SK-N-MC (cell line): ENCODE measurements around the gene GRIA4.

Source experiments
- EZH2 ChIP-seq: fragments of 200-600 bp; sonication (generic); IDR thresholded peaks from one replicate; pipeline ENCODE4 v1.6.1; 2017; ENCODE audit warnings: antibody characterized with exemption
- FOXP2 ChIP-seq: optimal IDR thresholded peaks from 2 replicates; pipeline ENCODE3; 2011; ENCODE audit warnings: mild to moderate bottlenecking, moderate library complexity; ENCODE audit not compliant: insufficient read depth; ENCODE audit errors: extremely low read length, control extremely low read depth
- POLR2AphosphoS5 ChIP-seq: IDR thresholded peaks from 2 replicates; pipeline ENCODE4 v1.6.1; 2012; ENCODE audit warnings: mild to moderate bottlenecking, low read depth, low read length, borderline replicate concordance

DNA sequence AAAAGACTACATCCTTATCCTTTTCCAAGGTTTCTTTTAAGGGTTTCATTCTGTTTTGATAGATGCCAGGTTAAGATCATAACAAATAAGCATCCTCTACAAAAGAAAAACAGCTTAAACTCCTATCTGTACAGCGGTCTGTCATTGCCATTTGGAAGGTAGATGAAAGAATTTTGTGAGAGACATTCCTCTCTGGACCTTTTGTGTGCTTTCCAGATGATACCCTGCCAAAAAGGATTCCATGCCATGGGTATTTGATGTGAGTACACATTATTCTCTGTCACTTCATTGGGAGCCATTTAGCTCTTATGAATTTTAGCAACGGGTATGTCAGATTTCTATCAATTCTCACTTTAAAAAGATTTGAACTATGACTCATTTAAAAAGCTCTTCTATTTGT is 153.7 kb downstream of the GRIA4 start:
- TF ChIP-seq POLR2AphosphoS5 (no peak), EZH2 (no peak), FOXP2 (no peak)
